HG03439 (cell line): ENCODE data around the gene SEMA4B.
"Not testable (repeated sequence)": the region's sequence is repeated elsewhere in the genome, so short reads cannot be mapped to it uniquely, and the experiment has no call there.

Source experiments
- ATAC-seq: cut with Tn5 transposase; IDR thresholded peaks from one replicate; pipeline ENCODE4 v1.9.1; 2021; ENCODE audit warnings: mild to moderate bottlenecking, moderate library complexity; ENCODE audit not compliant: unreplicated experiment

Gene SEMA4B

DNA sequence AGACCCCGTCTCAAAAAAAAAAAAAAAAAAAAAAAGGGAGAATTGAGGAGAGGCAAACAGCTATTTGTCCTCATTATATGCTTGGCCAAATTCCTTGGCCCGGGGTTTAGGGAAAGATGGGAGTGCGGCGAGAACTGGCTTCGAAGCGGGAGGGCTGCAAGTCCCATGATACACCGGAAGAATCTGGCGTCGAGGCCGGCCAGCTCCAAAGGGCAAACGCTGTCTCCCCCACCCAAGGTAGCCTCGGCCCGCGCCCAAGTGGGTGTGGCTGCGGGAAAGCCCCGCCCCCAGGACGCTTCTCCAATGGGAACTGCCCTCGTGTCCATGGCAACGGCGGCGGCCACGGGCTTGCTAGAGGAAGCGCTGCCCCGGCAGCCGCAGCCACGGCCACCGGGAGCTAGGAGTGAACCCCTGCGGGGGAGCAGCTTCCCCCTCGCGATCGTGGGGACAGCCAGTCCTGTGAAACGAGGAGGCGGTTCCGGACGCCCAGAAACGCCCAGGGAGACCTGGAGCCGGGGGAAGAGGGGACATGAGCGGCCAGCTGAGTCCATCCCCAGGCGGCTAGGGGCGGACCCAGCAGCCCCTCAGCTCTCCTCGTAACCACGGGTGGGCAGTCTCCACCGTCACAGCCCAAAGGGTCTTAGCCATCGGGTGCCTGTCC lies 48.2 kb downstream of the SEMA4B start, which contains the start of gene TTLL13:
Gene TTLL13 (plus strand): TSS at position 354 of the 661 bp plus-strand sequence. CDS start 1,075 bp downstream, outside the sequence.
- no peak for ATAC-seq

DNA sequence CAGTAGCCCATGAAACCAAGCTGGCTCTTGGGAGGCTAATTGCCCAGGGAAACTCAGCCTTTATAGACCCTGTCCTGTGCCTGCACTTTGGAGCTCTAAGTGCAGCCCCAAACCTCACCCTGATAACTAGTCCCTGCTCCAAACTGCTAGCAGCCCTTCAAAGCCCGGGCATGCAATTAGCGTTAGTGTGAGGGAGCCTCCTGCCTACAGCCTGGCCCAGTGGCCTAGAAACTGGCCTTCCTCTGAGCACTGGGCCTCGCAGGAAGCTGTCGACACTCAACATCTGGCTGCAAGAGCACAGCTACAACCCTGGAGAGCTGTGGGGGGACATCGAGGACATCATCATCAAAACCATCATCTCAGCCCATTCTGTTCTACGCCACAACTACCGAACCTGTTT lies 56.6 kb downstream of the SEMA4B start:
- ATAC-seq = no peak

DNA sequence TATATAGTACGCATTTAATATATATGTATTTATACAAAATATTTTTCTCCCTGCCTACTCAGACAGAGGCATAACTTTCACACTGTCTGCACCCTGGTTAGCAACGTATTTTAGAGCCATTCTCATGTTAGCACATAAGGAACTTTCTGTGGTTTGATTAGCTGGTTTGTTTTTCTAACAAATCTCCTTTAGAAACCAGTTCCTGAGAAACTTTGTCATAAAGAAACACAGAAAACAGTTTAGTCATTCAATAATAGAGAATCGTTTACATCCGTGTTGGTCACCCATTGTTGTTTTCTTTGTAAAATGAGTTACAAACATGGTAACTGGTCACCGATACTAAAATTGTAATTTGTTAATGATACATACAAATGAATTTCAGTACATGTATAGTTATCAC lies 58.4 kb downstream of the SEMA4B start:
- peak; percentile 58 for ATAC-seq

DNA sequence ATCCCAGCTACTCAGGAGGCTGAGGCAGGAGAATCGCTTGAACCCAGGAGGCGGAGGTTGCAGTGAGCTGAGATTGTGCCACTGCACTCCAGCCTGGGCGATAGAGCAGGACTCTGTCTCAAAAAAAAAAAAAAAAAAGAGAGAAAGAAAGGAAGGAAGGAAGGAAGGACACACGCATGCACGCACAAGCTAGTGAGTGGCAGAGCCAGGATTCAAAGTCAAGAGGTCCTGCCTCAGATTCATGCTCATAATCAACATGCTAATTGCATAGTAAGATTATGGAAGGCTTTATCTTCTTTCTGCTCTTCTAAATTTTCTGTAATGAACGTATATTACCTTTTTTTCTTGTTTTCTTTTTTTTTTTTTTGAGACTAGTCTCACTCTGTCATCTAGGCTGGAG lies 59.6 kb downstream of the SEMA4B start:
- not testable (repeated sequence) for ATAC-seq

- ATAC-seq = no peak
Observed at GRCh38 chr15:90261811-90262210, 60.7 kb downstream of the SEMA4B start.

GRCh38 chr15:90262426-90262825 lies 61.3 kb downstream of the SEMA4B start:
- ATAC-seq = no peak

DNA sequence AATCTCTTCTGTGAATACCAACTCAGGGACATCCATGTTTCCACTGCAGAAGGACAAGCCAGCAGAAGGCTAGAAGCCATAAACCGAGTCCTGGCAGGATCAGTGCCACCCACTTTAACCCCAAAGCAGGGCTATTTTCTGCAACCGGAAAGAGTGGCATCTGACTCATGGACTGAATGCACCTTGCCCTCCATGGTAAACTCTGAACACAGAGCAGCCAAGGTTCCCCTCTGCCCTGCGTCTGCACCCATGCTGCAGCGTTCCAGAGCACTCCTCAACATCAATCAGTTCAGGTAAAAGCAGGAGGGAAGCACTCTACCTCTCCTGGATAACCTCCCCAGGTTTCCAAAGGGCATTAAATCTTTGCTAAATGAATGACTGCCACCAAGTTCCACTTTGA lies 63.5 kb downstream of the SEMA4B start:
- ATAC-seq = no peak

DNA sequence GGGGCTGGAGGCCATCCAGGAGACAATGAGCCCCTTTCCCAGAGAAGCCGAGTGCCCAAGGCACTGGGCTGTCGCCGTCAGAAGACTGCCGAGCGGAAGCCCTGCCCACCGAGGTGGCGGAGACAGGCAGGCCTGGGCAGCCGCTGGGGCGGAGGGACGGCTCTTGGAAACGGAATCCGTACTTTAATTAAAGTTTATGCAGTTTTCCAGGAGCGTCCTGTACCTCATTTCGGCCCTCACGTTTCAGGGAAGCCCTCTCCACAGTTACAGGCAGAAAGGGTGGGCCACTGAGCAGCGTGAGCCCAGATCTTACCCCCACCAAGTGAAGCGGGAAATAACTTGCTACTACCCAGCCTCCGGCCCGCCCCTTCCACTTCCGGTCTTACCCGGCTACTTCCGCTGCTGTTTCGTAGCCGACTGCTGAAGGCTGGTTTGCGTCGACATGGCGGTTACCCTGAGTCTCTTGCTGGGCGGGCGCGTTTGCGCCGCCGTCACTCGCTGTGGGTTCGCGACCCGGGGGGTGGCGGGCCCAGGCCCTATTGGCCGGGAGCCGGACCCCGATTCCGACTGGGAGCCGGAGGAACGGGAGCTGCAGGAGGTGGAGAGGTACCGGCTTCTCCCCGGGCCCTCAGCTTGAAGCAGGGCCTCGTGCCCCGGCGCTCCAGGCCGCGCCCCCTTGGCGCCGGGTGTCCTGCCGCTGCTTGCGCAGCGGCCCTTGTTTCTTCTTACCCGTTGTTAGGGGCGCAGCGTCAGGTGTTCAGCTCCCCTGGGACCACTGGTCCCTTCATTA lies 64.3 kb downstream of the SEMA4B start, which contains the start of gene NGRN:
Gene NGRN (plus strand): TSS at position 402 of the 790 bp plus-strand sequence. CDS start 41 bp downstream, at position 443.
- peak; percentile 90 for ATAC-seq

GRCh38 chr15:90266061-90266431 lies 64.9 kb downstream of the SEMA4B start:
- no peak for ATAC-seq

GRCh38 chr15:90266485-90266884 lies 65.4 kb downstream of the SEMA4B start:
- ATAC-seq = no peak

- no peak for ATAC-seq
Observed at GRCh38 chr15:90268415-90268814, 67.3 kb downstream of the SEMA4B start.

DNA sequence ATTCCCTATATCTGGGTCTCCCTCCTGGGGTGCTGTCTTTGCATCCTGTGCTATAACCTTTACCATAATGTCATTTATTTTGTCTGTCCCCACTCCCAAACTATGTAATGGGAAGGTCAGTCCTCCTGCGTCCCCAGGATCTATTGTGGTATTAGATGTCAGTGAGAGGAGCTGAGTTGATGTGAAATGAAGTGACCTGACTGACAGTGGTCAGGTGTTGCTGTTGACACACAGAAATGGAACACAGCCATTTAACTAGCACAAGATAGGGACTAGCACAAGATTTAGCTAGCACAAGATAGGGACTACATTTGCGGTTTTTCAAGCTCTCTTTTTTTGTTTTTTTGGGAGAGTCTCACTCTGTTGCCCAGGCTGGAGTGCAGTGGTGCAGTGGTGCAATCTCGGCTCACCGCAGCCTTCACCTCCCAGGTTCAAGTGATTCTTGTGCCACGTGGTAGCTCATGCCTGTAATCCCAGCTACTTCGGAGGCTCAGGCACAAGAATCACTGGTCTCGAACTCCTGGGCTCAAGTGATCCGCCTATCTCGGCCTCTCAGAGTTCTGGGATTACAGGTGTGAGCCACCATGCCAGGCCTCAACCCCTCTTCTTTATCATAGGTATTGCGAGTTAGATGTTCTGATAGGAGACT lies 69.5 kb downstream of the SEMA4B start:
- no peak for ATAC-seq

- no peak for ATAC-seq
Observed at GRCh38 chr15:90271459-90272166, 70.5 kb downstream of the SEMA4B start.

DNA sequence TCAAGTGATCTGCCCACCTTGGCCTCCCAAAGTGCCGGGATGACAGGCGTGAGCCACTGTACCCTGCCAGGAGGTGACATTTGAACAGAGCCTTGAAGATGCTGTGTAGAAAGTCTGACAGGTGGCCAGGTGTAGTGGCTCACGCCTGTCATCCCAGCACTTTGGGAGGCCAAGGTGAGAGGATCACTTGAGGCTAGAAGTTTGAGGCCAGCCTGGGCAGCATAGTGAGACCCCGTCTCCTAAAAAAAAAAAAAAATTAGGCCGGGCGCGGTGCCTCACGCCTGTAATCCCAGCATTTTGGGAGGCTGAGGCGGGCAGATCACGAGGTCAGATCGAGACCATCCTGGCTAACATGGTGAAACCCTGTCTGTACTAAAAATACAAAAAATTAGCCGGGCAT lies 77.3 kb downstream of the SEMA4B start:
- ATAC-seq = not testable (repeated sequence)
